HepG2 (cell line): ENCODE data around the gene ITGAE. TPM values are rescaled to one million over a fixed set of nuclear protein-coding genes. Genes with fewer than 3 reads are reported as not detected.
A peak's percentile ranks its signal among the peaks of the same experiment; 100 is the strongest.

Source experiments
- CHD4 ChIP-seq: fragments of 200-600 bp; sonication (generic); IDR thresholded peaks from 2 replicates; pipeline ENCODE4 v1.7.0; 2017; ENCODE audit warnings: mild to moderate bottlenecking, low read length, borderline replicate concordance
- EEA1 ChIP-seq: sonication (generic); formaldehyde crosslinking; IDR thresholded peaks from 2 replicates; pipeline ENCODE4 v1.5.1; 2020; ENCODE audit warnings: mild to moderate bottlenecking, missing genetic modification reagents, borderline replicate concordance
- HMGA1 ChIP-seq: sonication (generic); formaldehyde crosslinking; conservative IDR thresholded peaks from 2 replicates; pipeline ENCODE4 v1.4.0; 2020; ENCODE audit warnings: missing genetic modification reagents
- ISX ChIP-seq: sonication (generic); formaldehyde crosslinking; conservative IDR thresholded peaks from 2 replicates; pipeline ENCODE4 v1.5.0; 2020; ENCODE audit warnings: missing genetic modification reagents
- KDM5A ChIP-seq: fragments of 200-600 bp; sonication (generic); IDR thresholded peaks from 2 replicates; pipeline ENCODE4 v1.7.0; 2018; ENCODE audit warnings: antibody characterized with exemption, mild to moderate bottlenecking, low read length, borderline replicate concordance
- MATR3 ChIP-seq: sonication (generic); formaldehyde crosslinking; IDR thresholded peaks from 2 replicates; pipeline ENCODE4 v1.4.0; 2020; ENCODE audit warnings: missing genetic modification reagents
- PLSCR1 ChIP-seq: sonication (generic); formaldehyde crosslinking; IDR thresholded peaks from 2 replicates; pipeline ENCODE4 v1.5.0; 2020; ENCODE audit warnings: missing genetic modification reagents, mild to moderate bottlenecking, borderline replicate concordance
- POGZ ChIP-seq: sonication (generic); formaldehyde crosslinking; IDR thresholded peaks from 2 replicates; pipeline ENCODE4 v1.4.0; 2020; ENCODE audit warnings: mild to moderate bottlenecking, missing genetic modification reagents
- RELA ChIP-seq: sonication (generic); formaldehyde crosslinking; IDR thresholded peaks from 2 replicates; pipeline ENCODE4 v1.4.0; 2020; ENCODE audit warnings: missing genetic modification reagents
- RFX3 ChIP-seq: IDR thresholded peaks from 2 replicates; pipeline ENCODE4 v1.6.1; 2016; ENCODE audit warnings: missing biosample characterization, missing genetic modification reagents
- SIN3A ChIP-seq: IDR thresholded peaks from 2 replicates; pipeline ENCODE4 v1.6.1; 2011; ENCODE audit warnings: low read depth, mild to moderate bottlenecking, control low read depth, low read length, borderline replicate concordance
- SRF ChIP-seq: IDR thresholded peaks from 2 replicates; pipeline ENCODE4 v1.6.1; 2011; ENCODE audit warnings: mild to moderate bottlenecking, low read depth, low read length, moderate library complexity
- TERF1 ChIP-seq: sonication (generic); formaldehyde crosslinking; IDR thresholded peaks from 2 replicates; pipeline ENCODE4 v1.8.0; 2022; ENCODE audit warnings: mild to moderate bottlenecking, missing genetic modification reagents, moderate library complexity
- ZGPAT ChIP-seq: IDR thresholded peaks from 2 replicates; pipeline ENCODE4 v1.6.1; 2016; ENCODE audit warnings: mild to moderate bottlenecking
- ZNF121 ChIP-seq: sonication (generic); formaldehyde crosslinking; IDR thresholded peaks from 2 replicates; pipeline ENCODE4 v1.5.0; 2020; ENCODE audit warnings: mild to moderate bottlenecking, missing genetic modification reagents
- ZNF331 ChIP-seq: sonication (generic); formaldehyde crosslinking; IDR thresholded peaks from 2 replicates; pipeline ENCODE4 v1.4.0; 2020; ENCODE audit warnings: missing genetic modification reagents
- ZNF569 ChIP-seq: sonication (generic); formaldehyde crosslinking; IDR thresholded peaks from 2 replicates; pipeline ENCODE4 v1.5.0; 2020; ENCODE audit warnings: mild to moderate bottlenecking, missing genetic modification reagents, moderate library complexity, borderline replicate concordance
- polyA plus RNA-seq, 8 experiments: library from polyadenylated mRNA; depleted of rRNA in 3 of 8; stranded (reverse) in 7 of 8; unstranded in 1 of 8; fragments of >200 nt; fragmentation: Illumina TruSeq in 4 of 8; extraction: Trizol in 4 of 8; gene quantifications; 2 replicates each; pipeline versions ENCODE4 v1.2.1 to v1.2.3, GENCODE V29; 2011 to 2016; ENCODE audit warnings: low read depth in 4 of 8, missing spikeins in 1 of 8, mixed read lengths in 1 of 8; ENCODE audit not compliant: insufficient read depth in 1 of 8
- total RNA-seq, 5 experiments: library from RNA; depleted of rRNA; stranded (reverse); fragments of >200 nt; fragmentation: Illumina TruSeq; extraction: Trizol; gene quantifications; 2 replicates each; pipeline ENCODE4 v1.2.3, GENCODE V29; 2016; ENCODE audit warnings: low read depth in 1 of 5
- TF ChIP-seq, protein P1 (sequence below): sonication (generic); formaldehyde crosslinking; IDR thresholded peaks from 2 replicates; pipeline ENCODE4 v1.4.0; 2020; ENCODE audit warnings: missing genetic modification reagents, mild to moderate bottlenecking, borderline replicate concordance
- TF ChIP-seq, protein P2 (sequence below): IDR thresholded peaks from 2 replicates; pipeline ENCODE4 v1.6.1; 2016; ENCODE audit warnings: missing compliant biosample characterization, missing genetic modification reagents, borderline replicate concordance
- TF ChIP-seq, protein P3 (sequence below): sonication (generic); formaldehyde crosslinking; conservative IDR thresholded peaks from 2 replicates; pipeline ENCODE4 v1.8.0; 2022; ENCODE audit warnings: low read depth, missing genetic modification reagents
- TF ChIP-seq, protein P4 (sequence below): sonication (generic); formaldehyde crosslinking; IDR thresholded peaks from 2 replicates; pipeline ENCODE4 v1.5.1; 2020; ENCODE audit warnings: mild to moderate bottlenecking, missing genetic modification reagents, moderate library complexity

Gene ITGAE
- total and polyA plus RNA-seq, 2 of the 13 experiments (the other 11 are each of a cell fraction or from before 2014, with no cell fraction given) = 42.3 to 49.0 TPM

DNA sequence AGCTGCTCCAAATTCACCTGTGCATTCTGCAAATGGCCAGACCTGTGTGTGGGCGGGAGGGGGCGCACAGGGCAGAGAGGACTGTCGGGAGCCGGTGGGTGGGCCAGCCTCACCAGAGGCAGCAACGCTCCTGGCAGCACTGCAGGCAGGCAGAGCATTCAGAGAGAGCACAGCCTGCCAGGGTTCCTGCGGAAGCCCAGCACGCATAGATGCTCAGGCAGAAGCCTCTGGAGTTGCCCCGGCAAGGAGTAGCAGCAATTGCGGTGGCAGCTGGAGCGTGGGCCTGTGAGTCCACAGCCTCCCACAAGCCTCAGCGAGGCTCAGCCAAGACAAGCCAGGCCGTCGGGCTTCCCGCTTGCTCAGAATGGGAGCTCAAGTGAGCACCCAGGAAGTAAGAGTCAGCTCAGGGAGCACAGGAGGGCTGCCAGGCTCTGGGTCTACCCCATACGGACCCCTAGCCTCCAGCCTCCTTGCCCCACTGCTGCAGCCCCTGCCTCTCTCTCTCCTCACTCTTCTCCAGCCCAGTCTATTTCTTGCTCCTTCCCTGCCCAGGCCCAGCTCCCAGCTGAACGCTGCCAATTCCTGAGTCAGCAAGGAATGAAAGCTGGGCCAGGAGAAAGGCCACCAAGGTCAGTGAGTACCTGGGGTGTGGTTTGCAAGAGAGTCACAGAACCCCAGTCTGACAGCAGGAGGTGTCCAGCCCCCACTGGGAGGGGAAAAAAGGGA, 122.7 kb downstream of the ITGAE start (continued):
- TF ChIP-seq HMGA1 (CRISPR knock-in tag) (no peak), ZNF331 (CRISPR knock-in tag) (0 out of 2 replicates have a peak, but pooled peaks have one; percentile 15), SRF (no peak), ZGPAT (CRISPR knock-in tag) (peak; percentile 47; the same call in 1 of the 2 replicates), ISX (CRISPR knock-in tag) (no peak), TERF1 (CRISPR knock-in tag) (no peak), SIN3A (no peak), POGZ (CRISPR knock-in tag) (no peak), RELA (CRISPR knock-in tag) (no peak), KDM5A (no peak), ZNF569 (CRISPR knock-in tag) (no peak), CHD4 (no peak), ZNF121 (no peak), PLSCR1 (CRISPR knock-in tag) (no peak), EEA1 (CRISPR knock-in tag) (no peak), MATR3 (no peak), RFX3 (CRISPR knock-in tag) (no peak)
- TF ChIP-seq, protein P1, sequence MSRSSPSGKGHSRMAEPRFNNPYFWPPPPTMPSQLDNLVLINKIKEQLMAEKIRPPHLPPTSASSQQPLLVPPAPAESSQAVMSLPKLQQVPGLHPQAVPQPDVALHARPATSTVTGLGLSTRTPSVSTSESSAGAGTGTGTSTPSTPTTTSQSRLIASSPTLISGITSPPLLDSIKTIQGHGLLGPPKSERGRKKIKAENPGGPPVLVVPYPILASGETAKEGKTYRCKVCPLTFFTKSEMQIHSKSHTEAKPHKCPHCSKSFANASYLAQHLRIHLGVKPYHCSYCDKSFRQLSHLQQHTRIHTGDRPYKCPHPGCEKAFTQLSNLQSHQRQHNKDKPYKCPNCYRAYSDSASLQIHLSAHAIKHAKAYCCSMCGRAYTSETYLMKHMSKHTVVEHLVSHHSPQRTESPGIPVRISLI (CRISPR knock-in tag) = no peak
- TF ChIP-seq, protein P2, sequence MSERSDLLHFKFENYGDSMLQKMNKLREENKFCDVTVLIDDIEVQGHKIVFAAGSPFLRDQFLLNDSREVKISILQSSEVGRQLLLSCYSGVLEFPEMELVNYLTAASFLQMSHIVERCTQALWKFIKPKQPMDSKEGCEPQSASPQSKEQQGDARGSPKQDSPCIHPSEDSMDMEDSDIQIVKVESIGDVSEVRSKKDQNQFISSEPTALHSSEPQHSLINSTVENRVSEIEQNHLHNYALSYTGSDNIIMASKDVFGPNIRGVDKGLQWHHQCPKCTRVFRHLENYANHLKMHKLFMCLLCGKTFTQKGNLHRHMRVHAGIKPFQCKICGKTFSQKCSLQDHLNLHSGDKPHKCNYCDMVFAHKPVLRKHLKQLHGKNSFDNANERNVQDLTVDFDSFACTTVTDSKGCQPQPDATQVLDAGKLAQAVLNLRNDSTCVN = no peak
- TF ChIP-seq, protein P3, sequence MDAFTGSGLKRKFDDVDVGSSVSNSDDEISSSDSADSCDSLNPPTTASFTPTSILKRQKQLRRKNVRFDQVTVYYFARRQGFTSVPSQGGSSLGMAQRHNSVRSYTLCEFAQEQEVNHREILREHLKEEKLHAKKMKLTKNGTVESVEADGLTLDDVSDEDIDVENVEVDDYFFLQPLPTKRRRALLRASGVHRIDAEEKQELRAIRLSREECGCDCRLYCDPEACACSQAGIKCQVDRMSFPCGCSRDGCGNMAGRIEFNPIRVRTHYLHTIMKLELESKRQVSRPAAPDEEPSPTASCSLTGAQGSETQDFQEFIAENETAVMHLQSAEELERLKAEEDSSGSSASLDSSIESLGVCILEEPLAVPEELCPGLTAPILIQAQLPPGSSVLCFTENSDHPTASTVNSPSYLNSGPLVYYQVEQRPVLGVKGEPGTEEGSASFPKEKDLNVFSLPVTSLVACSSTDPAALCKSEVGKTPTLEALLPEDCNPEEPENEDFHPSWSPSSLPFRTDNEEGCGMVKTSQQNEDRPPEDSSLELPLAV (CRISPR knock-in tag) = no peak
- TF ChIP-seq, protein P4, sequence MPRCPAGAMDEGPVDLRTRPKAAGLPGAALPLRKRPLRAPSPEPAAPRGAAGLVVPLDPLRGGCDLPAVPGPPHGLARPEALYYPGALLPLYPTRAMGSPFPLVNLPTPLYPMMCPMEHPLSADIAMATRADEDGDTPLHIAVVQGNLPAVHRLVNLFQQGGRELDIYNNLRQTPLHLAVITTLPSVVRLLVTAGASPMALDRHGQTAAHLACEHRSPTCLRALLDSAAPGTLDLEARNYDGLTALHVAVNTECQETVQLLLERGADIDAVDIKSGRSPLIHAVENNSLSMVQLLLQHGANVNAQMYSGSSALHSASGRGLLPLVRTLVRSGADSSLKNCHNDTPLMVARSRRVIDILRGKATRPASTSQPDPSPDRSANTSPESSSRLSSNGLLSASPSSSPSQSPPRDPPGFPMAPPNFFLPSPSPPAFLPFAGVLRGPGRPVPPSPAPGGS (CRISPR knock-in tag) = 0 out of 2 replicates have a peak, but pooled peaks have one; percentile 41
